Lower lobe of right lung (tissue), 2 donors: ENCODE data around the gene SLC48A1. TPM values are rescaled to one million over a fixed set of nuclear protein-coding genes. Genes with fewer than 3 reads are reported as not detected.
"Not testable (repeated sequence)": the region's sequence is repeated elsewhere in the genome, so short reads cannot be mapped to it uniquely, and the experiment has no call there.

Experiments used
- ATAC-seq, 2 donors: fragments of 200-7000 bp; cut with Tn5 transposase; one replicate each; pipeline ENCODE4 v1.9.1; 2020 to 2022; ENCODE audit warnings: mild to moderate bottlenecking in 2 of 2, moderate library complexity in 2 of 2
- DNase-seq: peaks from one replicate; pipeline ENCODE4 v3.0.0-alpha.2; 2020
- H3K27ac ChIP-seq: fragments of 200-600 bp; one replicate; pipeline ENCODE4 v1.8.0; 2022
- H3K27me3 ChIP-seq: fragments of 200-600 bp; one replicate; pipeline ENCODE4 v1.8.0; 2022; ENCODE audit warnings: low read depth
- H3K36me3 ChIP-seq: fragments of 200-600 bp; one replicate; pipeline ENCODE4 v1.8.0; 2022; ENCODE audit warnings: mild to moderate bottlenecking
- H3K4me1 ChIP-seq: fragments of 200-600 bp; one replicate; pipeline ENCODE4 v1.8.0; 2022
- H3K4me3 ChIP-seq: fragments of 200-600 bp; one replicate; pipeline ENCODE4 v1.8.0; 2022; ENCODE audit warnings: mild to moderate bottlenecking
- H3K9me3 ChIP-seq: fragments of 200-600 bp; one replicate; pipeline ENCODE4 v1.8.0; 2022
- CTCF ChIP-seq: fragments of 200-600 bp; IDR thresholded peaks from one replicate; pipeline ENCODE4 v1.8.0; 2022; ENCODE audit warnings: antibody characterized with exemption, mild to moderate bottlenecking
- intact Hi-C: fragments of 100-400 bp; cut with DNase I; formaldehyde crosslinking; loops from one replicate; pipeline ENCODE4 v1.11.0; 2022
- total RNA-seq: library from RNA; stranded (reverse); fragmentation: NEBNext Ultra II Directional; extraction: Animal tissue kit (Norgen Biotek cat#: 25700); gene quantifications from one replicate; pipeline ENCODE4 v1.2.1, GENCODE V29; 2021
- donor health status: DM: no; HTN: yes; CAD: no; lungs with severe emphysema.

Gene SLC48A1
- total RNA-seq, 1 donor from 2014 or later: 39.9 TPM

GRCh38 chr12:47811581-47812484 lies 38.8 kb downstream of the SLC48A1 start:
- DNase-seq (no peak), ATAC-seq (peak; percentile 1 to 20)
- Histone ChIP-seq H3K4me1 (peaks cover 98% of the 10 kb centered on the region), H3K9me3 (no peaks in the 10 kb centered on the region), H3K36me3 (no peaks in the 10 kb centered on the region), H3K27ac (peak overlapping the region; percentile 97), H3K27me3 (no peaks in the 10 kb centered on the region), H3K4me3 (peak overlapping the region; percentile 50)
- intact Hi-C loops: no loop called here
- no peak for TF ChIP-seq CTCF

GRCh38 chr12:47812797-47813510 lies 39.9 kb downstream of the SLC48A1 start:
- Histone ChIP-seq H3K27me3 (no peaks in the 10 kb centered on the region), H3K9me3 (no peaks in the 10 kb centered on the region), H3K4me1 (peaks cover 98% of the 10 kb centered on the region), H3K27ac (peak overlapping the region; percentile 97), H3K4me3 (peak overlapping the region; percentile 50), H3K36me3 (no peaks in the 10 kb centered on the region)
- peak; percentile 89 to 90 for ATAC-seq
- intact Hi-C loops: no loop called here
- TF ChIP-seq CTCF: no peak
- peak; percentile 92 for DNase-seq

- H3K4me1 ChIP-seq: peaks cover 98% of the 10 kb centered on the region
- peak overlapping the region; percentile 97 for H3K27ac ChIP-seq
- H3K4me3 ChIP-seq: peak overlapping the region; percentile 50
- intact Hi-C loops: no loop called here
- H3K9me3 ChIP-seq: no peaks in the 10 kb centered on the region
- DNase-seq (no peak), ATAC-seq (peak; percentile 3 to 25)
- no peaks in the 10 kb centered on the region for H3K27me3 ChIP-seq
- H3K36me3 ChIP-seq: no peaks in the 10 kb centered on the region
- TF ChIP-seq CTCF: no peak
Measured at GRCh38 chr12:47813511-47814196, 40.6 kb downstream of the SLC48A1 start.

GRCh38 chr12:47814539-47815170 lies 41.6 kb downstream of the SLC48A1 start:
- H3K9me3 ChIP-seq: no peaks in the 10 kb centered on the region
- no peak overlapping the region for H3K4me3 ChIP-seq
- no peak for DNase-seq
- ATAC-seq: no peak
- no peaks in the 10 kb centered on the region for H3K27me3 ChIP-seq
- intact Hi-C loops: no loop called here
- TF ChIP-seq CTCF: no peak
- no peaks in the 10 kb centered on the region for H3K36me3 ChIP-seq
- H3K27ac ChIP-seq: peak overlapping the region; percentile 97
- H3K4me1 ChIP-seq: peaks cover 89% of the 10 kb centered on the region

GRCh38 chr12:47815447-47815846 lies 42.4 kb downstream of the SLC48A1 start:
- intact Hi-C loops, H3K27me3 ChIP-seq, H3K9me3 ChIP-seq, ATAC-seq, H3K36me3 ChIP-seq, H3K4me3 ChIP-seq, DNase-seq: not testable (repeated sequence)
- H3K4me1 ChIP-seq: peaks cover 85% of the 10 kb centered on the region
- peak overlapping the region; percentile 97 for H3K27ac ChIP-seq
